Stimulated activated CD4-positive, alpha-beta T cell treated with anti-CD3 and anti-CD28 coated beads, Interleukin-15, amount 100 ng/mL, for 24 hours (primary cell): Measurements from ENCODE around the gene NDUFAF8.
A peak's percentile ranks its signal among the peaks of the same experiment; 100 is the strongest.

Experiments used
- DNase-seq: peaks from one replicate; pipeline ENCODE4 v3.0.0-alpha.2; 2020

Gene NDUFAF8

GRCh38 chr17:81278831-81279230 is 39.7 kb downstream of the NDUFAF8 start:
- DNase-seq = no peak

GRCh38 chr17:81279278-81280275 is 40.5 kb downstream of the NDUFAF8 start:
- DNase-seq = no peak

GRCh38 chr17:81280571-81280970 is 41.5 kb downstream of the NDUFAF8 start:
- DNase-seq = no peak

- no peak for DNase-seq
These were observed 43.0 kb downstream of the NDUFAF8 start for GRCh38 chr17:81282141-81282540.

GRCh38 chr17:81282876-81283275 is 43.8 kb downstream of the NDUFAF8 start:
- DNase-seq = no peak

- DNase-seq = peak; percentile 81
These were observed 46.2 kb downstream of the NDUFAF8 start for GRCh38 chr17:81285179-81285878.

- DNase-seq = no peak
These were observed 46.8 kb downstream of the NDUFAF8 start for GRCh38 chr17:81285894-81286293.

- DNase-seq = no peak
These were observed 47.5 kb downstream of the NDUFAF8 start for GRCh38 chr17:81286491-81287145.

DNA sequence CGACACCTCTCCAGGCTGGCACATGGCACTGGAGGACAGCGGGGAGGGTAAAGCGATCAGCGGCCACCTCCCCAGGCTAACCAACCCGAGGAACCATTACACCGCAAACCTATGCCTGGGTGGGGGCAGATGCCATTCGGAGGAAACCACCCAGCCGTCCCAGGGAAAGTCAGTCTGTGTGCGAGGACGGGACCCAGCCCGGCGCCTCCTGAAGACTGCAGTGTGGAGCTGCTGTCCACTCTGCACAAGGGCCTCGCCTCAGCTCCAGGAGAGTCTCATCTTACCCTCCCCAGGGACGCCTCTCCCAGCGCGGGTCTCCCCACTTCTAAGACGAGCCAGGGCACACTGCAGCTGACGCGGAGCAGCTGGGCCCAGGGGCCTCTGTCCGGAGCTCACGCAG is 48.0 kb downstream of the NDUFAF8 start:
- no peak for DNase-seq

DNA sequence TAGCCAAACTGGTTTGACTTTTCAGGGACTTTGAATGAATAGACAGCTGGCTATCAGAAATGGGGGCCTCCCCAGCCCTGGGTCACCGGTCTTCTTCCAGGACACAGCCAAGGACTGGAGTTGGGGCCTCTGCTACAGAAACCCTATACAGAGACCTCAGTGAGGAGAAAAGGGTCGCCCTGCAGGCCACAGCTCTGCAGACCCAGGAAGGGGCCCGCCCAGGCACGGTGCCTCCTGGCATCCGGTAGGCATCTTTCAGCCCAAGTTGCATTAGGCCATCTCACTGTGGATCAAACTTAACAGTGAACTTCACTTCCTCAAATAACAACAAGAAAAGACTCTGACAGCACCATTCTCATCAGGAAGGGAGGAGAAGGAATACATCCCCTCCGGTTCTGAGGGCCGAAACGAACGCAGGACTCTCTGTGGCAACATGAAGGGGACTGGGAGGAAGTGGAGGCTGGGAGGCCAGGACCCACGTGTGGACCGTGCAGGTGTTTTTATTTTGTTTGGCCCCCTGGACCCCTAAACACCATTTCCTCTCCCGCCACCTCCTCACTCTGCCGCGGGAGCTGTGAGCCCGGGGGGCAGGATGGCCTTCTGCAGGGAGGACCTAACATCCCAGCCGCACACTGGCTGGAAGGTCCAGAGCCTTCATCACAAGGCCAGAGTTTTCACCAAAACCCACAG is 48.8 kb downstream of the NDUFAF8 start:
- no peak for DNase-seq

DNA sequence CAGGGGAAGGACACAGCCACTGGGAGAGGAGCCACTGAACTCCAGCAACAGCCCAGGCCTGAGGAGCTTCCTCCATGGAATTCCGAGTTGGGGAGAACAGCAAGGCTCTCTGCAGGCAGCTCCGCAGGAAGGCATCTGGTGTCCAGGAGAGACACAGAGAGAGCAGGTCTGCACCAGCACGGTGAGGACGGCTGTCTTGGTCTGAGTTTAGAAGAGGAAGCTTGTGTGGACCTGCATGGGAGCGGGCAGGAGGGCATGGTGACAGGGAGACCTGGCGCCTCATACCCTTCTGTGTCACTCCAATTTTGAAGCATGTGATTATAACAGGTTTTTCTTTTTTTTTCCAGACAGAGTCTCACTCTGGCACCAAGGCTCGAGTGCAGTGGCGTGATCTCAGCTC is 49.6 kb downstream of the NDUFAF8 start:
- DNase-seq = no peak

DNA sequence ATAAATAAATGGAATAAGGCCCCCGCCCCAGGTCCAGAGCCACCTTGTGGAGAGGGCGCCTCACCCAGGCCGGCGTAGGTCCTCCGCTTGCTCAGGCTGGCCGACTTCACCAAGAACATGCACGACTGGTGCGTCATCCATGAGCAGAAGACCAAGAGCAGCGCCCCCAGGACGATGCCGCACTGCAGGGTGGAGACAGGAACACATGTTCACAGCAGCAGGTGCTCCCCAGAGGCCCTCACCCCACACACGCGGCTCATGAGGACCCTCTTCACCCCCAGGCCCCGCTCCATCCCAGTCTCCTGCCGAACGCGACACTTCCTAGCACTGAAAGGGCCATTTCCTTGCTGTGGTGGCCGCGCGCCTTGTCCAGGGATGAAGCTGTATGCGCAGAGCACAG is 50.5 kb downstream of the NDUFAF8 start:
- no peak for DNase-seq

GRCh38 chr17:81290230-81290629 is 51.1 kb downstream of the NDUFAF8 start:
- DNase-seq = no peak
